A673 (cell line): ENCODE results near the gene SYT10. TPM values are rescaled to one million over a fixed set of nuclear protein-coding genes. Genes with fewer than 3 reads are reported as not detected.

Experiments used
- BruUV-seq: library from RNA; stranded (reverse); fragments of 400-500 nt; replicated peaks from 2 replicates; lab custom pipeline; 2021; lab: Mats Ljungman, UMichigan
- CTCF ChIA-PET: fragments of 300-600 bp; sonication (Branson Sonifier 250); formaldehyde crosslinking; loops from one replicate; lab custom pipeline; 2022; ENCODE audit warnings: antibody characterized with exemption; lab: Charles Lee
- POLR2A ChIA-PET: fragments of 300-600 bp; sonication (Branson Sonifier 250); formaldehyde crosslinking; loops from one replicate; lab custom pipeline; 2022; ENCODE audit warnings: antibody characterized with exemption; ENCODE audit not compliant: low non-redundant PET; lab: Charles Lee
- DNase-seq: peaks from one replicate; pipeline ENCODE4 v3.0.0-alpha.2; 2015; ENCODE audit warnings: low spot score
- H3K27ac ChIP-seq: fragments of 200-600 bp; sonication (generic); 2 replicates; pipeline ENCODE4 v1.5.1; 2016; ENCODE audit warnings: mixed run types, low read depth, mild to moderate bottlenecking, mixed read lengths, antibody characterized with exemption, low read length; ENCODE audit not compliant: poor library complexity, severe bottlenecking
- H3K27me3 ChIP-seq: fragments of 200-600 bp; sonication (generic); replicated peaks from 2 replicates; pipeline ENCODE4 v1.6.1; 2017; ENCODE audit warnings: mixed run types, low read depth, mild to moderate bottlenecking, mixed read lengths, antibody characterized with exemption, low read length; ENCODE audit not compliant: insufficient read depth, poor library complexity
- H3K36me3 ChIP-seq: fragments of 200-600 bp; sonication (generic); 2 replicates; pipeline ENCODE4 v1.6.1; 2016; ENCODE audit warnings: mixed run types, mild to moderate bottlenecking, mixed read lengths, antibody characterized with exemption, low read length; ENCODE audit not compliant: insufficient read depth, poor library complexity, severe bottlenecking
- H3K4me1 ChIP-seq: fragments of 200-600 bp; sonication (generic); 2 replicates; pipeline ENCODE4 v1.6.1; 2017; ENCODE audit warnings: mixed run types, mild to moderate bottlenecking, mixed read lengths, antibody characterized with exemption, low read length; ENCODE audit not compliant: insufficient read depth, poor library complexity, severe bottlenecking
- H3K4me3 ChIP-seq: fragments of 200-600 bp; sonication (generic); 2 replicates; pipeline ENCODE4 v1.5.1; 2016; ENCODE audit warnings: low read depth, mixed run types, mild to moderate bottlenecking, mixed read lengths, low read length; ENCODE audit not compliant: poor library complexity, severe bottlenecking
- H3K9me3 ChIP-seq: fragments of 200-600 bp; sonication (generic); 2 replicates; pipeline ENCODE4 v1.6.1; 2016; ENCODE audit warnings: mixed run types, low read depth, mild to moderate bottlenecking, mixed read lengths, antibody characterized with exemption, low read length; ENCODE audit not compliant: poor library complexity, severe bottlenecking
- EZH2 ChIP-seq: fragments of 200-600 bp; sonication (generic); IDR thresholded peaks from 2 replicates; pipeline ENCODE4 v1.6.1; 2017; ENCODE audit warnings: borderline replicate concordance, low read depth, mild to moderate bottlenecking, mixed read lengths, antibody characterized with exemption, low read length; ENCODE audit not compliant: poor library complexity, severe bottlenecking
- intact Hi-C: fragments of 100-400 bp; cut with micrococcal nuclease; formaldehyde crosslinking; loops from one replicate; pipeline ENCODE4 v1.10.0; 2022; ENCODE audit not compliant: unreplicated experiment
- total RNA-seq: library from RNA; stranded (reverse); gene quantifications from 2 replicates; pipeline ENCODE4 v1.2.3, GENCODE V29; 2021
- TF ChIP-seq, protein P1 (sequence below): fragments of 300-800, 200-600 bp; sonication (generic); conservative IDR thresholded peaks from 2 replicates; pipeline ENCODE4 v1.5.1; 2017; ENCODE audit warnings: low read depth, mild to moderate bottlenecking, antibody characterized with exemption, low read length, moderate library complexity, mixed read lengths

SYT10 gene
- total RNA-seq, 1 experiment from 2014 or later: not detected

DNA sequence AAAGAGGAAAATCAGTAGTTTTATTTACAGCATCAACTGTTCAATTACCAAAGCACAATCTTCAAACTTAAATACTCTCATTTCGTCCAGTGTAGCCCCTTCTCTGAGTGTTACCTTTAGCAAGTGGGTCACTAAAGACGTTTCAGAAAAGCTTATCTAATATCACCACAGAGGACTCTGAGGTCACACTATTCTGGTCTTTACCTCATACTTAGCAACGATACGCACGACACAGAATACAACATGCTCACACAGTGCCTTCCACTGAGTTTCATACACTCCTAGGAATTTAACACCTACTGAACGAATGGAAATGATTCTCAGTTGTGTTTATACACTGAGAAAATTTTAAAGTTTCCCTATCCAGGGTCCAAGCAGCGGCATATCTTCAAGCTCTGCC is 2.0 kb downstream of the SYT10 start:
- Histone ChIP-seq H3K27ac (no peak overlapping the region), H3K4me1 (no peaks in the 10 kb centered on the region), H3K4me3 (no peak overlapping the region), H3K36me3 (no peaks in the 10 kb centered on the region), H3K9me3 (no peaks in the 10 kb centered on the region), H3K27me3 (peaks cover 37% of the 10 kb centered on the region)
- intact Hi-C loops: no loop called here
- no TSS peak for BruUV-seq
- ChIA-PET CTCF (no interaction called here), POLR2A (no interaction called here)
- TF ChIP-seq, protein P1, sequence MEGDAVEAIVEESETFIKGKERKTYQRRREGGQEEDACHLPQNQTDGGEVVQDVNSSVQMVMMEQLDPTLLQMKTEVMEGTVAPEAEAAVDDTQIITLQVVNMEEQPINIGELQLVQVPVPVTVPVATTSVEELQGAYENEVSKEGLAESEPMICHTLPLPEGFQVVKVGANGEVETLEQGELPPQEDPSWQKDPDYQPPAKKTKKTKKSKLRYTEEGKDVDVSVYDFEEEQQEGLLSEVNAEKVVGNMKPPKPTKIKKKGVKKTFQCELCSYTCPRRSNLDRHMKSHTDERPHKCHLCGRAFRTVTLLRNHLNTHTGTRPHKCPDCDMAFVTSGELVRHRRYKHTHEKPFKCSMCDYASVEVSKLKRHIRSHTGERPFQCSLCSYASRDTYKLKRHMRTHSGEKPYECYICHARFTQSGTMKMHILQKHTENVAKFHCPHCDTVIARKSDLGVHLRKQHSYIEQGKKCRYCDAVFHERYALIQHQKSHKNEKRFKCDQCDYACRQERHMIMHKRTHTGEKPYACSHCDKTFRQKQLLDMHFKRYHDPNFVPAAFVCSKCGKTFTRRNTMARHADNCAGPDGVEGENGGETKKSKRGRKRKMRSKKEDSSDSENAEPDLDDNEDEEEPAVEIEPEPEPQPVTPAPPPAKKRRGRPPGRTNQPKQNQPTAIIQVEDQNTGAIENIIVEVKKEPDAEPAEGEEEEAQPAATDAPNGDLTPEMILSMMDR: no peak
- TF ChIP-seq EZH2: no peak
- DNase-seq: no peak

DNA sequence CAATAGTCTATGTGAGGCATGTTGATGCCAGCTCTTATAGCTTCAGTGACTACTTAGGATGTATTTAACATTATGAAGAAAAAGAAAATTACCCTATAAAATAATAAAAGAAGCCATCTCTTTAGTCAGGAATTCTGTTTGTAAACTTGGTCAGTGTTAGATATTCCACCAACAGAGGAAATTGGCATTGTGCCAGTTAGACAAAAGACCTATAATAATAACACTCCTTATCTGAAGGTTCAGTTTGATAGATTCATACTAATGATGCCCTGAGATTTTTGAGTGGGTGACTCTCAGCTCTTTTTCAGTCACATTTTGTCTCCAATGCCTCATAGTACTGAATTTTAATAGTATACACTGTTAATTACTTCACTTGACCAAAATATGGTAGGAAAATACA is 6.6 kb downstream of the SYT10 start:
- no peaks in the 10 kb centered on the region for H3K9me3 ChIP-seq
- BruUV-seq: no TSS peak
- no peak overlapping the region for H3K4me3 ChIP-seq
- no peak for DNase-seq
- no peak overlapping the region for H3K27ac ChIP-seq
- intact Hi-C loops: no loop called here
- CTCF ChIA-PET: no interaction called here
- POLR2A ChIA-PET: no interaction called here
- H3K36me3 ChIP-seq: no peaks in the 10 kb centered on the region
- H3K27me3 ChIP-seq: peaks cover 12% of the 10 kb centered on the region
- no peaks in the 10 kb centered on the region for H3K4me1 ChIP-seq
- TF ChIP-seq, protein P1: no peak
- TF ChIP-seq EZH2: no peak

DNA sequence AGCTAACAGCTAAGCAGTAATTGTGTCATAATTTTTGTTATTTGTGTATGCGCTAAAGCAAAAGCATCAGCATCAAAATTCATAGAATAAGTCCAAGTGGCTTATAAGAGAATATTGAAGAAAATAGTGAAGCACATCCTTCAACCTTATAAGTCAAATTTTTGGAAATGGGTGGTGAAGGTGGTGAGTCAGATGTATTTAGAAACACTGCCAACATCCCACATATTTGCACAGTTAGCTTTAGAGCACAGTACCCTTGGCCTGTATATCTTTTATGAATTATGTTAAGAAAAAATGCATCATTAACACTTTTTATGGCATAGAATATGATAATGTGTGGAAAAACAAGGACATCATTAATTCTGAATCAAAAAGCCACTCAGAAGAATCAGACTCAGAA is 8.0 kb downstream of the SYT10 start:
- BruUV-seq: no TSS peak
- CTCF ChIA-PET: no interaction called here
- intact Hi-C loops: no loop called here
- POLR2A ChIA-PET: no interaction called here
- Histone ChIP-seq H3K4me1 (no peaks in the 10 kb centered on the region), H3K27ac (no peak overlapping the region), H3K36me3 (no peaks in the 10 kb centered on the region), H3K27me3 (no peaks in the 10 kb centered on the region), H3K4me3 (no peak overlapping the region), H3K9me3 (no peaks in the 10 kb centered on the region)
- DNase-seq: no peak
- TF ChIP-seq, protein P1: no peak
- no peak for TF ChIP-seq EZH2
